ENCODE results near the gene CRIM1. TPM values are rescaled to one million over a fixed set of nuclear protein-coding genes. Genes with fewer than 3 reads are reported as not detected.

The CRIM1 gene
- total RNA-seq, 2 donors from 2014 or later: 217 to 465 TPM

DNA sequence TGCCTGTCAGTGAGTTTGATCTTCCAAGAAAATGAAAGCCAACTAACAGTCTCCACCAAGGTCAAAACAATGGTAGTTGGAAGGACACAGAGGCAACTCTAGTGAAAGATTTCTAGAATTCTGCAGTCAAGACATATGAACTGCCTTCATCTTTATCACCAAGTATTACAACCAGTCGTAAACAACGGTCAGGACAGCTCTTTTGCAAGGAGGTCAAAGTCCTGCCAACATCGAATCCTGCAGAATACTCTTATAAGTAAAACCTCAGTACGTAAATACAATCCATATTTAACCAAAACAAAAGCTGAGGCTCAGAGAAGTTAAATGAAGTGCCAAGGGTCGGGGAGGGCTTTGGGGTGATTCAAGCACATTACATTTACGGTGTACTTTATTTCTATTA, 239.3 kb downstream of the CRIM1 start:
- Histone ChIP-seq H3K36me3 (no peaks in the 10 kb centered on the region), H3K27ac (no peak overlapping the region), H3K9me3 (no peaks in the 10 kb centered on the region), H3K4me1 (ENCODE audit: control insufficient read depth in 1 of 2, low read depth in 2 of 2) (peaks cover 12 to 26% of the 10 kb centered on the region in 2 donors), H3K4me3 (no peak overlapping the region), H3K27me3 (replicated peaks; ENCODE audit: insufficient read depth) (no peaks in the 10 kb centered on the region)
- TF ChIP-seq, protein P1, sequence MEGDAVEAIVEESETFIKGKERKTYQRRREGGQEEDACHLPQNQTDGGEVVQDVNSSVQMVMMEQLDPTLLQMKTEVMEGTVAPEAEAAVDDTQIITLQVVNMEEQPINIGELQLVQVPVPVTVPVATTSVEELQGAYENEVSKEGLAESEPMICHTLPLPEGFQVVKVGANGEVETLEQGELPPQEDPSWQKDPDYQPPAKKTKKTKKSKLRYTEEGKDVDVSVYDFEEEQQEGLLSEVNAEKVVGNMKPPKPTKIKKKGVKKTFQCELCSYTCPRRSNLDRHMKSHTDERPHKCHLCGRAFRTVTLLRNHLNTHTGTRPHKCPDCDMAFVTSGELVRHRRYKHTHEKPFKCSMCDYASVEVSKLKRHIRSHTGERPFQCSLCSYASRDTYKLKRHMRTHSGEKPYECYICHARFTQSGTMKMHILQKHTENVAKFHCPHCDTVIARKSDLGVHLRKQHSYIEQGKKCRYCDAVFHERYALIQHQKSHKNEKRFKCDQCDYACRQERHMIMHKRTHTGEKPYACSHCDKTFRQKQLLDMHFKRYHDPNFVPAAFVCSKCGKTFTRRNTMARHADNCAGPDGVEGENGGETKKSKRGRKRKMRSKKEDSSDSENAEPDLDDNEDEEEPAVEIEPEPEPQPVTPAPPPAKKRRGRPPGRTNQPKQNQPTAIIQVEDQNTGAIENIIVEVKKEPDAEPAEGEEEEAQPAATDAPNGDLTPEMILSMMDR (IDR thresholded peaks at IDR 0.05): no peak
- no peak for ATAC-seq (ENCODE audit: insufficient number of reproducible peaks, low FRiP score, low read depth)
- no peak for DNase-seq (ENCODE audit: low spot score)

DNA sequence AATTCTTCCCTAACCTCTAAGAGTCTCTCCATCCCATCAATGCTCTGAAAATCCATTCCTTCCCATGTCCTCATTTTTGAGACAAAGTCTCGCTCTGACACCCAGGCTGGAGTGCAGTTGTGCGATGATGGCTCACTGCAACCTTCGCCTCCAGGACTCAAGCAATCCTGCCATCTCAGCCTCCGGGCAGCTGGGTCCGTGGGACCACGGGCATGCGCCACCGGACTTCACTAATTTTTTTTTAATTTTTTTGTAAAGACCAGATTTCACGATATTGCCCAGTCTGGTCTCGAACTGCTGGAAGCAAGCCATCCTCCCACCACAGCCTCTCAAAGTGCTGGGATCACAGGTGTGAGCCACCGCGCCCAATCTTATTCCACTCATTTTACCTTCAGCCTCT, 240.8 kb downstream of the CRIM1 start:
- no peak for DNase-seq (ENCODE audit: low spot score)
- ATAC-seq (ENCODE audit: insufficient number of reproducible peaks, low FRiP score, low read depth): no peak
- Histone ChIP-seq H3K36me3 (no peaks in the 10 kb centered on the region), H3K9me3 (no peaks in the 10 kb centered on the region), H3K4me1 (ENCODE audit: control insufficient read depth in 1 of 2, low read depth in 2 of 2) (peaks cover 12 to 26% of the 10 kb centered on the region in 2 donors), H3K27ac (no peak overlapping the region), H3K27me3 (replicated peaks; ENCODE audit: insufficient read depth) (no peaks in the 10 kb centered on the region), H3K4me3 (peak overlapping the region; percentile 92)
- TF ChIP-seq, protein P1 (IDR thresholded peaks at IDR 0.05): no peak

DNA sequence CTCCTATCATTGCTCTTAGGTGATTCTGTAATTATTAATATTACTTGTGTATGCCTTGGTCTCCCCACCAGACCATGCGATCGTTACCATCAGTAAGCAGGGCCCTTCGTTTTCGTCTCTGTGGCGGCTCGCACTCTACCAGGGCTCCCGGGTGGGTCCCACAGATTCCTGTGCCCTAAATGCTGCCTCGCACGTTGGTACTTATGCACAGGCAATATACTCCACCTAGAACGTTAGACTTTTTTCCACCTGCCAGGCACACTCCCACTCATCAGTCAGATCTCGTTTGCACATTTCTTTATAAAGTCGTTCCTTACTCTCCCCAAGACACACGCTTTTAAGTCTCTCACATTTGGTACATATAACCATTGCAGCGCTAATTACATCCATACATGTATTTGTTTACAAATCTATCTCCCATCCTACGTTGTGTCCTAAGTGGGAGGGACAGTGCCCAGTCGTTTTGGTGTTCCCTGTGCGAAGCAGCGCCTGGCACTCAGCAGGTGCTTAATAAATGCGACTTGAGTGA, 241.5 kb downstream of the CRIM1 start:
- Histone ChIP-seq H3K4me3 (peak overlapping the region; percentile 92), H3K36me3 (no peaks in the 10 kb centered on the region), H3K27ac (peak overlapping the region in 1 of 2 donors; percentile 67), H3K9me3 (no peaks in the 10 kb centered on the region), H3K27me3 (replicated peaks; ENCODE audit: insufficient read depth) (no peaks in the 10 kb centered on the region), H3K4me1 (ENCODE audit: control insufficient read depth in 1 of 2, low read depth in 2 of 2) (peaks cover 12 to 26% of the 10 kb centered on the region in 2 donors)
- TF ChIP-seq, protein P1 (IDR thresholded peaks at IDR 0.05): no peak
- ATAC-seq (ENCODE audit: insufficient number of reproducible peaks, low FRiP score, low read depth): no peak
- no peak for DNase-seq (ENCODE audit: low spot score)

DNA sequence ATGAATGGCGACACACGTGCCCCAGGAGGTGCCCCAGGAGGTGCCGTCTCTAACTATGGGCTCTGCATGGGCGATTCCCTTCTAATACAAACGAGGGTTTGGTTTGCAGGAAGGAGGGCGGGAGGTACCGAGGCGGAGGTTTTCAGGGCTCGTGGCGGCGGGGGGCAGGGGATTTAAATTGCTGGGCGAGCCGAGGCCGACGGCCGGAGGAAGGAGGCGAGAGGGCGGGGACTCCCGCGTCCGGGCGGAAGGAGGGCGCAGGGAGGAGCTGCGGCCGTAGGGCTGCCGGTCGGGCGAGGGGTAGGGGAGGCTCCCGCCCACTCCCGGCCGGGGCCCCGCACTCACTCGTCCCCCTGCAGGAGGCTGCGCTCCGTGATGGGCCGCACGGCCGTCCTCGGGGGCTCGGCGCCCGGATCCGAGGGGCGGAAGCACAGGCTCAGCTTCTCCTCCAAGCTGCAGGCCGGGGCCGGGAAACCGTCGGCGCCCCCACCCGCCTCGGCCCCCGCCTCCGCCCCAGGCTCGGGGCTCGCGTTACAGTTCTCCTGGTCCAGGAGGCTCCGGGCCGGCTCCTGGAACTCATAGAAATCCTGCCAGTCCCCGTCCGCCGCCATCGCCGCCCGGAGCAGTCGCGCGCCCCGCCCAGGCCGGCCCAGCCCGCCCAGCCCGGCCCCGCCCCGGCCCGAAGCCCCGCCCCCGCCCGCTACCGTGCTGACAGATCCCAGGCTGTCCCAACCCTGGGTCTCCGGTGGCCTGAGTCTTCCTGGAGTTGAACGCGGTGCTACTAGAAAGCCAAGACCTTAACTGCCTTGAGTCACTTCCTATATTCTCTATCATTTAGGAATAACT, 242.2 kb downstream of the CRIM1 start, which contains the start of gene FEZ2:
Gene FEZ2 (minus strand): TSS at position 637 of the 846 bp plus-strand sequence. CDS start 26 bp downstream, at position 611.
- H3K36me3 ChIP-seq: no peaks in the 10 kb centered on the region
- DNase-seq (ENCODE audit: low spot score) (peak; percentile 28), ATAC-seq (ENCODE audit: insufficient number of reproducible peaks, low FRiP score, low read depth) (peak; percentile 93)
- peak within 1 kb of the TSS; percentile 92 for H3K4me3 ChIP-seq
- H3K27me3 ChIP-seq (replicated peaks; ENCODE audit: insufficient read depth): no peaks in the 10 kb centered on the region
- peak within 1 kb of the TSS; percentile 34 to 67 for H3K27ac ChIP-seq
- H3K4me1 ChIP-seq (ENCODE audit: control insufficient read depth in 1 of 2, low read depth in 2 of 2): peaks cover 12 to 26% of the 10 kb centered on the region in 2 donors
- TF ChIP-seq, protein P1 (IDR thresholded peaks at IDR 0.05): no peak
- H3K9me3 ChIP-seq: no peaks in the 10 kb centered on the region

Other genes starting within 250 kb of the CRIM1 start
- 10 to 100 TPM; 42.0 to 51.4 TPM for gene FEZ2, start 242.4 kb downstream of the CRIM1 start, total RNA-seq

Measured in thoracic aorta (tissue), 2 donors.